ENCODE results near the gene ITPR2. TPM values are rescaled to one million over a fixed set of nuclear protein-coding genes. Genes with fewer than 3 reads are reported as not detected.

Gene ITPR2
- total and polyA plus RNA-seq, 4 donors: 11.7 to 93.3 (median 35.4) TPM

DNA sequence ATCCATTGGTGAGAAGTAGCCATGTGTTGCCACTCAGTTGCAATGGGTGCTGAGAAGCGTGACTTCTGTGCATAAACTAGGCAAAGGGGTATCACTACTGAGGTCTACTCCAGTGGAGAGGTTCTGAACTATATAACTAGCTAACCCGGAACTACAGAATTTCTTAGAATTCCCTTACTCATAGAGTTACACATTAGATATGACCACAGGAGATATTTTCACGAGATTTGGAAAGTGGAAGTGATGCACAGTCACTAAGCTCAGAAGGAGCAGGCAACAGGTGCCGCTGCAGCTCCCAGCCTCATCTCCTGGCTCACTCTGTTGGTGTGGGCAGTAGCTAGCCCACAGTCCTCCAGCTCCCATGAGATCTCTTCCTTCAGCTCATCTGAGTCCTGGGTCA lies 501.0 kb downstream of the ITPR2 start:
- Histone ChIP-seq H3K9ac (ENCODE audit: low read depth in 1 of 2, low read length in 2 of 2) (no peak overlapping the region), H3K9me3 (ENCODE audit: control insufficient read depth in 4 of 4, low read length in 3 of 4) (no peaks in the 10 kb centered on the region), H3K4me1 (ENCODE audit: control insufficient read depth in 4 of 4, insufficient read depth in 4 of 4, low read length in 3 of 4) (no peaks in the 10 kb centered on the region), H3K36me3 (ENCODE audit: control insufficient read depth in 4 of 4, insufficient read depth in 3 of 4, low read depth in 1 of 4, low read length in 3 of 4) (peaks cover 0 to 12% (median 6%) of the 10 kb centered on the region in 4 donors), H3K4me3 (ENCODE audit: low read depth in 1 of 3, low read length in 3 of 3) (no peak overlapping the region), H3K27ac (ENCODE audit: low read depth in 1 of 2, low read length in 2 of 2) (no peak overlapping the region), H3K27me3 (ENCODE audit: control insufficient read depth in 4 of 4, insufficient read depth in 4 of 4, low read length in 3 of 4) (no peaks in the 10 kb centered on the region)
- WGBS: 92% methylated on average over 4 of the region's 4 CpGs
- no peak for DNase-seq (ENCODE audit: low spot score)
- no peak for TF ChIP-seq ZBTB33 (IDR thresholded peaks at IDR 0.05)
- no peak for TF ChIP-seq FOXA2 (IDR thresholded peaks at IDR 0.05)
- no peak for TF ChIP-seq MAX (IDR thresholded peaks at IDR 0.05)
- TF ChIP-seq EGR1 (IDR thresholded peaks at IDR 0.05; ENCODE audit: low read depth in 2 of 2): no peak
- no peak for TF ChIP-seq FOXA1 (IDR thresholded peaks at IDR 0.05)
- TF ChIP-seq NR2F2 (IDR thresholded peaks at IDR 0.05): no peak
- TF ChIP-seq YY1 (IDR thresholded peaks at IDR 0.05): no peak
- no peak for TF ChIP-seq TAF1 (conservative IDR thresholded peaks at IDR 0.05)
- TF ChIP-seq RXRA (IDR thresholded peaks at IDR 0.05): no peak
- TF ChIP-seq REST (IDR thresholded peaks at IDR 0.05): no peak
- no peak for TF ChIP-seq GABPA (IDR thresholded peaks at IDR 0.05 in 1 of 2, conservative IDR thresholded peaks at IDR 0.05 in 1 of 2)
- TF ChIP-seq, protein P1, sequence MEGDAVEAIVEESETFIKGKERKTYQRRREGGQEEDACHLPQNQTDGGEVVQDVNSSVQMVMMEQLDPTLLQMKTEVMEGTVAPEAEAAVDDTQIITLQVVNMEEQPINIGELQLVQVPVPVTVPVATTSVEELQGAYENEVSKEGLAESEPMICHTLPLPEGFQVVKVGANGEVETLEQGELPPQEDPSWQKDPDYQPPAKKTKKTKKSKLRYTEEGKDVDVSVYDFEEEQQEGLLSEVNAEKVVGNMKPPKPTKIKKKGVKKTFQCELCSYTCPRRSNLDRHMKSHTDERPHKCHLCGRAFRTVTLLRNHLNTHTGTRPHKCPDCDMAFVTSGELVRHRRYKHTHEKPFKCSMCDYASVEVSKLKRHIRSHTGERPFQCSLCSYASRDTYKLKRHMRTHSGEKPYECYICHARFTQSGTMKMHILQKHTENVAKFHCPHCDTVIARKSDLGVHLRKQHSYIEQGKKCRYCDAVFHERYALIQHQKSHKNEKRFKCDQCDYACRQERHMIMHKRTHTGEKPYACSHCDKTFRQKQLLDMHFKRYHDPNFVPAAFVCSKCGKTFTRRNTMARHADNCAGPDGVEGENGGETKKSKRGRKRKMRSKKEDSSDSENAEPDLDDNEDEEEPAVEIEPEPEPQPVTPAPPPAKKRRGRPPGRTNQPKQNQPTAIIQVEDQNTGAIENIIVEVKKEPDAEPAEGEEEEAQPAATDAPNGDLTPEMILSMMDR (IDR thresholded peaks at IDR 0.05; ENCODE audit: low read depth, low read length, missing input control): no peak
- TF ChIP-seq HNF4A (conservative IDR thresholded peaks at IDR 0.05): no peak
- TF ChIP-seq SP1 (IDR thresholded peaks at IDR 0.05): no peak
- no peak for TF ChIP-seq JUND (IDR thresholded peaks at IDR 0.05)
- TF ChIP-seq, protein P2, sequence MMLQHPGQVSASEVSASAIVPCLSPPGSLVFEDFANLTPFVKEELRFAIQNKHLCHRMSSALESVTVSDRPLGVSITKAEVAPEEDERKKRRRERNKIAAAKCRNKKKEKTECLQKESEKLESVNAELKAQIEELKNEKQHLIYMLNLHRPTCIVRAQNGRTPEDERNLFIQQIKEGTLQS (IDR thresholded peaks at IDR 0.05): no peak

DNA sequence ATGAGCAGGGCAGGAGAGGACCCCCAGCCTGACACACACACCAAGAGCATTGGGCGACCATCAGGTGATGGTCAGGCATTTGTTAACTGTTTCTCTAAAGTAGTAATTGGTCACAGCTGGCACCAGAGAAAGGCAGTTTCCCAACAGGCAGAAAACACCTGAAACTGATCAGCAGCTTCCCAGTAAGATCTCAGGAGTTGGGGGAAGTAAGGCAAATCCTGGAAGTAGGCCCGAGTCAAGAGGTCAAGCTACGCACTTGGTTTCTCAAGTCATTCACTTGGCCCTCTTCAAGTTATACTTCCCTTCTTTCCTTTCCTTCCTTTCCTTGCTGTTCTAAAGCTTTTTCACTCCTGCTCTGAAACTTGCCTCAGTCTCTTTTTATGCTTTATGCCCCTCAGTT lies 501.9 kb downstream of the ITPR2 start:
- WGBS: 85% methylated on average over 3 of the region's 3 CpGs
- Histone ChIP-seq H3K4me3 (ENCODE audit: low read depth in 1 of 3, low read length in 3 of 3) (no peak overlapping the region), H3K4me1 (ENCODE audit: control insufficient read depth in 4 of 4, insufficient read depth in 4 of 4, low read length in 3 of 4) (no peaks in the 10 kb centered on the region), H3K9ac (ENCODE audit: low read depth in 1 of 2, low read length in 2 of 2) (no peak overlapping the region), H3K36me3 (ENCODE audit: control insufficient read depth in 4 of 4, insufficient read depth in 3 of 4, low read depth in 1 of 4, low read length in 3 of 4) (peaks cover 0 to 12% (median 4%) of the 10 kb centered on the region in 4 donors), H3K9me3 (ENCODE audit: control insufficient read depth in 4 of 4, low read length in 3 of 4) (no peaks in the 10 kb centered on the region), H3K27me3 (ENCODE audit: control insufficient read depth in 4 of 4, insufficient read depth in 4 of 4, low read length in 3 of 4) (no peaks in the 10 kb centered on the region), H3K27ac (ENCODE audit: low read depth in 1 of 2, low read length in 2 of 2) (no peak overlapping the region)
- TF ChIP-seq RAD21 (IDR thresholded peaks at IDR 0.05) (no peak), ZBTB33 (IDR thresholded peaks at IDR 0.05) (no peak)
- TF ChIP-seq, protein P2 (IDR thresholded peaks at IDR 0.05): no peak
- DNase-seq (ENCODE audit: low spot score): no peak
